HG02870 (cell line): Measurements from ENCODE around the gene FZR1.

Experiments used
- ATAC-seq: cut with Tn5 transposase; IDR thresholded peaks from one replicate; pipeline ENCODE4 v1.9.1; 2021; ENCODE audit warnings: mild to moderate bottlenecking, moderate library complexity; ENCODE audit not compliant: unreplicated experiment

The FZR1 gene

GRCh38 chr19:3543150-3544057 is 37.3 kb downstream of the FZR1 start:
- ATAC-seq: no peak

GRCh38 chr19:3544058-3544376 is 37.9 kb downstream of the FZR1 start:
- no peak for ATAC-seq

- ATAC-seq: no peak
Measured at GRCh38 chr19:3544742-3545668, 38.9 kb downstream of the FZR1 start.

GRCh38 chr19:3545669-3546034 is 39.5 kb downstream of the FZR1 start:
- no peak for ATAC-seq

- ATAC-seq: no peak
Measured at GRCh38 chr19:3546119-3546518, 40.0 kb downstream of the FZR1 start.

GRCh38 chr19:3547301-3547731 is 41.2 kb downstream of the FZR1 start:
- no peak for ATAC-seq

- ATAC-seq: no peak
Measured at GRCh38 chr19:3547767-3548282, 41.7 kb downstream of the FZR1 start.

- no peak for ATAC-seq
Measured at GRCh38 chr19:3548606-3549005, 42.5 kb downstream of the FZR1 start.

- ATAC-seq: no peak
Measured at GRCh38 chr19:3549816-3550215, 43.7 kb downstream of the FZR1 start.

- no peak for ATAC-seq
Measured at GRCh38 chr19:3550947-3551791, 45.1 kb downstream of the FZR1 start.

- no peak for ATAC-seq
Measured at GRCh38 chr19:3551792-3552095, 45.6 kb downstream of the FZR1 start.

GRCh38 chr19:3554254-3555083 is 48.4 kb downstream of the FZR1 start:
- ATAC-seq: no peak

GRCh38 chr19:3555653-3556422 is 49.7 kb downstream of the FZR1 start:
- ATAC-seq: no peak

GRCh38 chr19:3556423-3556977 is 50.4 kb downstream of the FZR1 start:
- no peak for ATAC-seq

GRCh38 chr19:3556978-3557460 is 50.9 kb downstream of the FZR1 start:
- ATAC-seq: peak; percentile 17

GRCh38 chr19:3557461-3558248 is 51.5 kb downstream of the FZR1 start, which contains the start of gene MFSD12:
MFSD12 (minus strand) TSS chr19:3557586; CDS start chr19:3557403, 183 bp downstream.
- peak; percentile 69 for ATAC-seq

- ATAC-seq: no peak
Measured at GRCh38 chr19:3563709-3564524, 57.8 kb downstream of the FZR1 start.
